ENCODE measurements around the gene EGLN2. TPM values are rescaled to one million over a fixed set of nuclear protein-coding genes. Genes with fewer than 3 reads are reported as not detected.
A peak's percentile ranks its signal among the peaks of the same experiment; 100 is the strongest.
"Not testable (repeated sequence)": the region's sequence is repeated elsewhere in the genome, so short reads cannot be mapped to it uniquely, and the experiment has no call there.

The EGLN2 gene
- total and polyA plus RNA-seq, 9 of the 15 experiments (the other 6 are each of a cell fraction or from before 2014, with no cell fraction given): 9.6 to 114 (median 71.0) TPM

GRCh38 chr19:40811478-40812341, 12.7 kb downstream of the EGLN2 start (continued):
- TF ChIP-seq GTF3C2 (IDR thresholded peaks at IDR 0.05; ENCODE audit: borderline replicate concordance, extremely low read depth, insufficient read length) (no peak), NR1H2 (CRISPR knock-in tag; IDR thresholded peaks at IDR 0.05) (0 out of 2 replicates have a peak, but pooled peaks have one; percentile 58), CTCF (IDR thresholded peaks at IDR 0.05 in 2 of 3, conservative IDR thresholded peaks at IDR 0.05 in 1 of 3; ENCODE audit: insufficient read depth in 2 of 3, low read depth in 1 of 3, low read length in 3 of 3) (peak in 2 of 3 experiments; percentile 6 to 12; a peak in 1 of 6 replicates), BCOR (IDR thresholded peaks at IDR 0.05) (no peak), HINFP (tag; conservative IDR thresholded peaks at IDR 0.05; ENCODE audit: low read depth) (0 out of 2 replicates have a peak, but pooled peaks have one; percentile 26), POLR2G (IDR thresholded peaks at IDR 0.05; ENCODE audit: low read depth, low read length) (peak; percentile 68; the same call in 1 of the 2 replicates)

- ATAC-seq; H2AFZ ChIP-seq (ENCODE audit: low read depth, low read length); H4K20me1 ChIP-seq (replicated peaks; ENCODE audit: control insufficient read depth, insufficient read depth, low read length); H3K9me3 ChIP-seq (replicated peaks; ENCODE audit: control insufficient read depth, insufficient read depth, low read depth, low read length); H3K27me3 ChIP-seq (ENCODE audit: control insufficient read depth in 2 of 2, insufficient read depth in 2 of 2, low read length in 2 of 2); FAIRE-seq; H3K79me2 ChIP-seq (ENCODE audit: control insufficient read depth, insufficient read depth, low read length); intact Hi-C loops (cut with micrococcal nuclease); BruUV-seq (replicated peaks); H3K4me2 ChIP-seq (ENCODE audit: insufficient read depth, low read length); H3K4me3 ChIP-seq; H3K27ac ChIP-seq (ENCODE audit: extremely low read depth, low read depth, low read length); DNase-seq (ENCODE audit: extremely low read depth in 1 of 4, low spot score in 3 of 4); H3K9me1 ChIP-seq (ENCODE audit: control insufficient read depth, insufficient read depth, low read length); CTCF ChIA-PET (ENCODE audit: low intra/inter-chr PET ratio): not testable (repeated sequence)
- in situ Hi-C loops (cut with MboI): loop anchor here (5.0 kb wide), 1 partner anchor 320 kb away; no protein-coding TSS in a partner anchor
- peaks cover 19 to 46% of the 10 kb centered on the region in 2 experiments; a peak in 4 of 5 replicates for H3K4me1 ChIP-seq (replicated peaks in 1 of 2; ENCODE audit: control insufficient read depth in 2 of 2, insufficient read depth in 2 of 2, low read length in 2 of 2)
- 76% methylated on average over 7 of the region's 7 CpGs for WGBS (ENCODE audit: insufficient coverage, low coverage, missing lambda C conversion rate)
- peaks cover 22% of the 10 kb centered on the region; the same call in 2 of the 3 replicates for H3K36me3 ChIP-seq (ENCODE audit: control insufficient read depth, insufficient read depth, low read length)
- POLR2A ChIA-PET: interaction anchor here (0.6 to 1.0 kb wide), 4 partner anchors 11 to 149 kb away, joined by 3 read pairs; no protein-coding TSS in a partner anchor
- H3K9ac ChIP-seq (ENCODE audit: insufficient read depth in 1 of 2, low read depth in 2 of 2, low read length in 2 of 2): peak overlapping the region in 1 of 2 experiments; percentile 58; a peak in 1 of 4 replicates
Observed at GRCh38 chr19:40812571-40812970, 13.6 kb downstream of the EGLN2 start.

Measured in K562 (cell line).